ENCODE measurements around the gene GRM5.

GRM5 gene

GRCh38 chr11:88813233-88813915, 252.4 kb downstream of the GRM5 start:
- Histone ChIP-seq H4K20me1 (ENCODE audit: insufficient read depth, low read length) (no peaks in the 10 kb centered on the region), H3F3A (ENCODE audit: insufficient read depth, low read length) (no peaks in the 10 kb centered on the region), H2AFZ (ENCODE audit: low read length) (peak overlapping the region; percentile 7; the same call in 1 of the 2 replicates), H3K9me3 (ENCODE audit: low read length) (no peaks in the 10 kb centered on the region), H3K27me3 (ENCODE audit: insufficient read depth, low read length) (no peaks in the 10 kb centered on the region), H3K4me2 (ENCODE audit: low read length) (no peak overlapping the region), H3K27ac (ENCODE audit: low read depth, low read length, poor library complexity, severe bottlenecking) (no peak overlapping the region), H3K9ac (ENCODE audit: low read length) (no peak overlapping the region), H3K4me3 (ENCODE audit: low read depth, low read length, poor library complexity, severe bottlenecking) (no peak overlapping the region), H3K79me2 (ENCODE audit: insufficient read depth, low read length) (no peaks in the 10 kb centered on the region), H3K9me2 (ENCODE audit: low read depth, low read length) (no peaks in the 10 kb centered on the region), H3K36me3 (ENCODE audit: insufficient read depth, low read length) (no peaks in the 10 kb centered on the region), H3K4me1 (ENCODE audit: insufficient read depth, low read length, severe bottlenecking) (no peaks in the 10 kb centered on the region)
- TF ChIP-seq EZH2 (IDR thresholded peaks at IDR 0.05; ENCODE audit: borderline replicate concordance, low read length): no peak
- TF ChIP-seq CTCF (IDR thresholded peaks at IDR 0.05; ENCODE audit: low read length): no peak

- no peaks in the 10 kb centered on the region for H3K79me2 ChIP-seq (ENCODE audit: insufficient read depth, low read length)
- no peaks in the 10 kb centered on the region for H4K20me1 ChIP-seq (ENCODE audit: insufficient read depth, low read length)
- H3K9me3 ChIP-seq (ENCODE audit: low read length): no peaks in the 10 kb centered on the region
- no peak overlapping the region for H3K27ac ChIP-seq (ENCODE audit: low read depth, low read length, poor library complexity, severe bottlenecking)
- no peak overlapping the region for H3K4me2 ChIP-seq (ENCODE audit: low read length)
- no peaks in the 10 kb centered on the region for H3K36me3 ChIP-seq (ENCODE audit: insufficient read depth, low read length)
- H3K4me1 ChIP-seq (ENCODE audit: insufficient read depth, low read length, severe bottlenecking): no peaks in the 10 kb centered on the region
- H3F3A ChIP-seq (ENCODE audit: insufficient read depth, low read length): no peaks in the 10 kb centered on the region
- no peak overlapping the region for H3K9ac ChIP-seq (ENCODE audit: low read length)
- H2AFZ ChIP-seq (ENCODE audit: low read length): no peak overlapping the region
- no peak overlapping the region for H3K4me3 ChIP-seq (ENCODE audit: low read depth, low read length, poor library complexity, severe bottlenecking)
- no peaks in the 10 kb centered on the region for H3K9me2 ChIP-seq (ENCODE audit: low read depth, low read length)
- TF ChIP-seq EZH2 (IDR thresholded peaks at IDR 0.05; ENCODE audit: borderline replicate concordance, low read length) (no peak), CTCF (IDR thresholded peaks at IDR 0.05; ENCODE audit: low read length) (no peak)
- no peaks in the 10 kb centered on the region for H3K27me3 ChIP-seq (ENCODE audit: insufficient read depth, low read length)
Observed at GRCh38 chr11:88810420-88811097, 255.2 kb downstream of the GRM5 start.

DNA sequence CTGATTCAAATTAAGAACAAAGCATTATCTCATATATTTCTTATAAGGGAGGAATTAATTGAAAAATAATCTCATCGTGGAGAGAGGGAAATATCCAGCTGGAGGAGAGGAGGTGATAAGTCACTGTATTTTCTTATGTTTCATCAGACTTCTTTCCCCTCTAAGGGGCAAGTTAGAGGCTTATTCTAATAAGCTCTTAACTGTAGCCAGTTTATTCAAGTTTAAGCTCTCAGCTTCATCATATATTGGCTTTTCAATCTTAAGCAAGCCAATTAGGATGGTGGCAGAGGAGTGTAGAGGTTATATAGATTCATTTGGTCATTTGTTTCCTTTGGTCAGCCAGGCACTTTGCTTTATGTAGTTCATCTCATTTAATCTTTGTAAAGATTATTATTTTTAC, 256.7 kb downstream of the GRM5 start:
- Histone ChIP-seq H4K20me1 (ENCODE audit: insufficient read depth, low read length) (no peaks in the 10 kb centered on the region), H3K4me1 (ENCODE audit: insufficient read depth, low read length, severe bottlenecking) (no peaks in the 10 kb centered on the region), H3K36me3 (ENCODE audit: insufficient read depth, low read length) (no peaks in the 10 kb centered on the region), H3K4me2 (ENCODE audit: low read length) (no peak overlapping the region), H3F3A (ENCODE audit: insufficient read depth, low read length) (no peaks in the 10 kb centered on the region), H3K27me3 (ENCODE audit: insufficient read depth, low read length) (no peaks in the 10 kb centered on the region), H3K9me3 (ENCODE audit: low read length) (no peaks in the 10 kb centered on the region), H3K27ac (ENCODE audit: low read depth, low read length, poor library complexity, severe bottlenecking) (no peak overlapping the region), H3K9ac (ENCODE audit: low read length) (no peak overlapping the region), H3K9me2 (ENCODE audit: low read depth, low read length) (no peaks in the 10 kb centered on the region), H2AFZ (ENCODE audit: low read length) (no peak overlapping the region), H3K79me2 (ENCODE audit: insufficient read depth, low read length) (no peaks in the 10 kb centered on the region), H3K4me3 (ENCODE audit: low read depth, low read length, poor library complexity, severe bottlenecking) (no peak overlapping the region)
- no peak for TF ChIP-seq EZH2 (IDR thresholded peaks at IDR 0.05; ENCODE audit: borderline replicate concordance, low read length)
- TF ChIP-seq CTCF (IDR thresholded peaks at IDR 0.05; ENCODE audit: low read length): no peak
